Neutrophil (primary cell): Measurements from ENCODE around the gene CLIP2.

Experiments used
- H3K27ac ChIP-seq: fragments of 200-600 bp; sonication (generic); 2 replicates; pipeline ENCODE4 v1.5.1; 2016; ENCODE audit warnings: mild to moderate bottlenecking, moderate library complexity
- H3K27me3 ChIP-seq: fragments of 200-600 bp; sonication (generic); 2 replicates; pipeline ENCODE4 v1.6.0; 2016; ENCODE audit warnings: mild to moderate bottlenecking
- H3K36me3 ChIP-seq: fragments of 200-600 bp; sonication (generic); 2 replicates; pipeline ENCODE4 v1.5.1; 2017
- H3K4me1 ChIP-seq, 2 experiments: fragments of 200-600 bp in 1 of 2; sonication (generic) in 1 of 2; 1 replicate in 1 of 2; 2 replicates in 1 of 2; pipeline versions ENCODE4 v1.5.1 to v1.6.1; 2013 to 2016; ENCODE audit warnings: low read depth in 1 of 2, low read length in 1 of 2, mild to moderate bottlenecking in 1 of 2, moderate library complexity in 1 of 2; ENCODE audit not compliant: control insufficient read depth in 1 of 2, insufficient read depth in 1 of 2
- H3K4me3 ChIP-seq, 2 experiments: fragments of 200-600 bp in 1 of 2; sonication (generic) in 1 of 2; 1 replicate in 1 of 2; 2 replicates in 1 of 2; pipeline ENCODE4 v1.5.1; 2013 to 2016; ENCODE audit warnings: low read depth in 1 of 2, low read length in 1 of 2, mild to moderate bottlenecking in 1 of 2, moderate library complexity in 1 of 2
- H3K9me3 ChIP-seq: fragments of 200-600 bp; sonication (generic); 2 replicates; pipeline ENCODE4 v1.5.1; 2016
- CTCF ChIP-seq: fragments of 200-600 bp; sonication (generic); IDR thresholded peaks from 2 replicates; pipeline ENCODE4 v1.5.1; 2016; ENCODE audit warnings: antibody characterized with exemption

Gene CLIP2

GRCh38 chr7:74267756-74268565, 21.2 kb upstream of the CLIP2 start:
- no peak overlapping the region for H3K27ac ChIP-seq
- no peaks in the 10 kb centered on the region for H3K36me3 ChIP-seq
- H3K4me3 ChIP-seq = no peak overlapping the region
- no peaks in the 10 kb centered on the region for H3K27me3 ChIP-seq
- H3K9me3 ChIP-seq = no peaks in the 10 kb centered on the region
- peaks cover 15 to 19% of the 10 kb centered on the region in 2 experiments for H3K4me1 ChIP-seq
- no peak for TF ChIP-seq CTCF

DNA sequence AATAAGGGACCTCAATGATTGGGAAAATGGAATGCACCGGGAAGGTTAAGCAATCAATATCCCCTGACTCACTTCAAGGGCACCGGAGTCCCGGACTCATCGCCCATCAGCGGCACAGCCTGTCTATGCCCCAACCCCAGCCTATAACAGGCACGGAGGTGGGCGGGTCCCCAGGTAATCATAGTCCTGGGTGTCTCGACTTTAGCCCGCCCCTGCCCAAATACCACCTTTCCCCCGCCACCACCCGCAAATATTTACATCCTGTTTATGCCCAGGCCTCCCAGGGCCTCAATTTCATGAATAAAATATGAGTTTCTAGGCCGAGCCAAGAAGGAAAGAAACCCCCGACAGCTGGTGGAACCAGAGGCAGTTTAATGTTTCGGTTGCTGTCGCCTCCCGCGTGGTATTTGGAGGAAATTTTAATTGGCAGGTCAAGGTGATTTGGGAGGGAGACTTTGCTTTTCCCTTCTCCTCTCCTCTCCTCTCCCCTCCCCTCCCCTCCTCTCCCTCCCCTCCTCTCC, 19.4 kb upstream of the CLIP2 start:
- Histone ChIP-seq H3K4me1 (peaks cover 15 to 19% of the 10 kb centered on the region in 2 experiments), H3K36me3 (no peaks in the 10 kb centered on the region), H3K4me3 (peak overlapping the region; percentile 60 to 65), H3K27ac (no peak overlapping the region), H3K9me3 (no peaks in the 10 kb centered on the region), H3K27me3 (no peaks in the 10 kb centered on the region)
- no peak for TF ChIP-seq CTCF

GRCh38 chr7:74271742-74272141, 17.5 kb upstream of the CLIP2 start:
- Histone ChIP-seq H3K4me3 (peak overlapping the region; percentile 21 to 28), H3K27me3 (no peaks in the 10 kb centered on the region), H3K36me3 (no peaks in the 10 kb centered on the region), H3K9me3 (no peaks in the 10 kb centered on the region), H3K27ac (peak overlapping the region; percentile 51), H3K4me1 (peaks cover 15 to 19% of the 10 kb centered on the region in 2 experiments)
- TF ChIP-seq CTCF = no peak

DNA sequence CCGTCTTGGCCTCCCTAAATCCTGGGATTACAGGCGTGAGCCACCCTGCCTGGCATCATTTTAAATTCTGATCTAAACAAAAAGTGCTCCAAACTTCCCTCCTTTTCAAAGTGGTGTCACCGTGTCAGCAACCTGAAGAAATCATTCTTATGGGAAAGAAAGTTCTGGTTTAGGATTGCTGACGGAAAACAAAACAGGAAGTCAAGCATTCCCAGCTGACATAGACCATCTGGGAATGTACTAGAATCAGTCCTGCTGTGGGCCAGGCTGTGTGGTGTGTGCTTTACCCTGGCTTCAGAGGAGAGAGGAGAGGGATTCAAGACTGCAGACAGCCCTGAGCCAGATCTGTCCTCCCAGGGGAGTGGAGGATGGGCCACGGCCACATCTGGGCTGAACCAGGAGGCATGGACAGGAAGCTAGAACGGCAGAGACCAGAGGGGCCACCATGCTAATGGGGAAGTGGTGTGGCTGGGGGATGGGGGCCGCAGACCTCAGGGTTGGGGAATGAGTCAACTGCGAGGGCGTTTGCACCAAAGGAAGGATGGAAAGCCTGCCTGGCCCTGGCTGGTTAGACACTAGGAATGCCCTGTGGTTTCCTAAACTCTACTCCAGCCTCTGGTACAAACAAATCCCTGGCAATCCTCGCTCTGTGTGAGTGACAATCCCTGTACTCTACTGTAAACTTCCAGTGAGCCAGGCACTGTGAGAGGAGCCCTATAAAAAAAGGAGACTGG, 16.7 kb upstream of the CLIP2 start:
- H3K36me3 ChIP-seq = no peaks in the 10 kb centered on the region
- H3K4me3 ChIP-seq = peak overlapping the region; percentile 21 to 28
- H3K27me3 ChIP-seq = no peaks in the 10 kb centered on the region
- TF ChIP-seq CTCF = no peak
- H3K27ac ChIP-seq = peak overlapping the region; percentile 51
- peaks cover 15 to 19% of the 10 kb centered on the region in 2 experiments for H3K4me1 ChIP-seq
- no peaks in the 10 kb centered on the region for H3K9me3 ChIP-seq

DNA sequence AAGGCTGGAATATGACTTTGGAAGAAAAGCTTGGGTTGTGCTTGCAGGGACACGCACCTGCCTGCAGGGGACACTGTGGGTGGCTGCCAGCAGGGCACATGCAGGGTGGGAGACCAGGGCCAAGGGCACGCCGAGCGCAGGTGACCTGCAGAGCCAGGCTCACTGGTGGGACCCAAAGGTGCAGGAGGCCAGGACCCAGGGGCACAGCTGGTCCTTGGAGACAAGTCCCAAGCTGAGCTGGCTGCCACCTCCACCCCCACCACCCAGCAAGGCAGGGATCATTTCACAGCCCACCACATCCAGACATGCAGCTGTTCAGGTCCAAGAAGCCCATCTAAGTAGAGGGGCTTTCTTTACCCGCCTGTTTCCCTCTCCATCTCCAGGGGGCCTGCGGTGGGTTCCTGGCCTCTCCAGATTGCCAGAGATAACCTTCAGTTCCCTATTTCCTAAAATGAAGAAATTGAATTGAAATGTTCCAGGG, 13.8 kb upstream of the CLIP2 start:
- no peak overlapping the region for H3K27ac ChIP-seq
- no peaks in the 10 kb centered on the region for H3K36me3 ChIP-seq
- no peak overlapping the region for H3K4me3 ChIP-seq
- H3K27me3 ChIP-seq = no peaks in the 10 kb centered on the region
- no peak for TF ChIP-seq CTCF
- peaks cover 14 to 15% of the 10 kb centered on the region in 2 experiments for H3K4me1 ChIP-seq
- no peaks in the 10 kb centered on the region for H3K9me3 ChIP-seq
